HFFc6 (cell line): ENCODE data around the gene PPP1R14B. TPM values are rescaled to one million over a fixed set of nuclear protein-coding genes. Genes with fewer than 3 reads are reported as not detected.

Source experiments
- DNase-seq: peaks from one replicate; pipeline ENCODE4 v3.0.0-alpha.2; 2018
- H3K27ac Mint-ChIP-seq: 2 replicates; pipeline ENCODE4 v1.8.0; 2020; ENCODE audit warnings: mild to moderate bottlenecking, mixed read lengths
- H3K27me3 Mint-ChIP-seq: 2 replicates; pipeline ENCODE4 v1.8.0; 2021; ENCODE audit warnings: mild to moderate bottlenecking, moderate library complexity, mixed read lengths; ENCODE audit not compliant: insufficient read depth
- H3K36me3 Mint-ChIP-seq: 2 replicates; pipeline ENCODE4 v1.8.0; 2021; ENCODE audit warnings: low read depth, mixed read lengths
- H3K4me1 Mint-ChIP-seq: 2 replicates; pipeline ENCODE4 v1.8.0; 2020; ENCODE audit warnings: low read depth, mixed read lengths
- H3K4me3 Mint-ChIP-seq: 2 replicates; pipeline ENCODE4 v1.8.0; 2020; ENCODE audit warnings: mild to moderate bottlenecking, moderate library complexity, mixed read lengths
- H3K9me3 Mint-ChIP-seq: 2 replicates; pipeline ENCODE4 v1.8.0; 2020; ENCODE audit warnings: mild to moderate bottlenecking, mixed read lengths
- CTCF ChIP-seq: fragments of 200-600 bp; sonication (generic); IDR thresholded peaks from 2 replicates; pipeline ENCODE4 v1.5.0; 2021; ENCODE audit warnings: antibody characterized with exemption, mild to moderate bottlenecking
- total RNA-seq, 6 experiments: library from RNA; stranded (reverse); fragmentation: NEBNext Ultra II Directional; extraction: Animal tissue kit (Norgen Biotek cat#: 25700); gene quantifications; 2 replicates in 1 of 6; 3 replicates in 5 of 6; pipeline ENCODE4 v1.2.3, GENCODE V29; 2021

PPP1R14B gene
- total RNA-seq, 6 experiments from 2014 or later: 386 to 478 (median 429) TPM

- peaks cover 50% of the 10 kb centered on the region for H3K4me1 Mint-ChIP-seq
- peaks cover 21% of the 10 kb centered on the region for H3K36me3 Mint-ChIP-seq
- DNase-seq: peak; percentile 82
Measured at GRCh38 chr11:64268025-64268892, 21.5 kb upstream of the PPP1R14B start.

GRCh38 chr11:64267207-64267945 lies 20.6 kb upstream of the PPP1R14B start:
- DNase-seq: no peak
- peak overlapping the region; percentile 99 for H3K27ac Mint-ChIP-seq
- no peaks in the 10 kb centered on the region for H3K9me3 Mint-ChIP-seq
- peaks cover 28% of the 10 kb centered on the region for H3K36me3 Mint-ChIP-seq
- peaks cover 55% of the 10 kb centered on the region for H3K4me1 Mint-ChIP-seq
- TF ChIP-seq CTCF: no peak
- peak overlapping the region; percentile 96; the same call in 1 of the 2 replicates for H3K4me3 Mint-ChIP-seq
- peaks cover 14% of the 10 kb centered on the region for H3K27me3 Mint-ChIP-seq

More at GRCh38 chr11:64268025-64268892, 21.5 kb upstream of the PPP1R14B start:
- Mint-ChIP-seq H3K27me3 (peaks cover 14% of the 10 kb centered on the region), H3K9me3 (no peaks in the 10 kb centered on the region), H3K27ac (peak overlapping the region; percentile 99), H3K4me3 (peak overlapping the region; percentile 96)
- no peak for TF ChIP-seq CTCF

- Mint-ChIP-seq H3K36me3 (peaks cover 34% of the 10 kb centered on the region), H3K4me1 (peaks cover 47% of the 10 kb centered on the region), H3K27ac (peak overlapping the region; percentile 72), H3K4me3 (no peak overlapping the region), H3K27me3 (peaks cover 16% of the 10 kb centered on the region), H3K9me3 (no peaks in the 10 kb centered on the region)
- DNase-seq: no peak
- TF ChIP-seq CTCF: no peak
Measured at GRCh38 chr11:64266339-64266738, 19.6 kb upstream of the PPP1R14B start.

GRCh38 chr11:64265176-64266160 lies 18.7 kb upstream of the PPP1R14B start:
- DNase-seq: no peak
- Mint-ChIP-seq H3K36me3 (peaks cover 34% of the 10 kb centered on the region), H3K4me3 (no peak overlapping the region), H3K27me3 (peaks cover 16% of the 10 kb centered on the region), H3K9me3 (no peaks in the 10 kb centered on the region), H3K4me1 (peaks cover 46% of the 10 kb centered on the region), H3K27ac (no peak overlapping the region; the same call in 1 of the 2 replicates)
- TF ChIP-seq CTCF: no peak

- no peak for TF ChIP-seq CTCF
- peaks cover 40% of the 10 kb centered on the region for H3K4me1 Mint-ChIP-seq
- H3K9me3 Mint-ChIP-seq: no peaks in the 10 kb centered on the region
- no peak for DNase-seq
- H3K27ac Mint-ChIP-seq: no peak overlapping the region
- no peak overlapping the region for H3K4me3 Mint-ChIP-seq
- peaks cover 12% of the 10 kb centered on the region for H3K27me3 Mint-ChIP-seq
- peaks cover 39% of the 10 kb centered on the region for H3K36me3 Mint-ChIP-seq
Measured at GRCh38 chr11:64264371-64264852, 17.7 kb upstream of the PPP1R14B start.
